HG02840 (cell line): Measurements from ENCODE around the gene CINP.

Experiments
- ATAC-seq: cut with Tn5 transposase; IDR thresholded peaks from one replicate; pipeline ENCODE4 v1.9.1; 2021; ENCODE audit warnings: mild to moderate bottlenecking, moderate library complexity, moderate number of reproducible peaks; ENCODE audit not compliant: unreplicated experiment, low FRiP score

Gene CINP

DNA sequence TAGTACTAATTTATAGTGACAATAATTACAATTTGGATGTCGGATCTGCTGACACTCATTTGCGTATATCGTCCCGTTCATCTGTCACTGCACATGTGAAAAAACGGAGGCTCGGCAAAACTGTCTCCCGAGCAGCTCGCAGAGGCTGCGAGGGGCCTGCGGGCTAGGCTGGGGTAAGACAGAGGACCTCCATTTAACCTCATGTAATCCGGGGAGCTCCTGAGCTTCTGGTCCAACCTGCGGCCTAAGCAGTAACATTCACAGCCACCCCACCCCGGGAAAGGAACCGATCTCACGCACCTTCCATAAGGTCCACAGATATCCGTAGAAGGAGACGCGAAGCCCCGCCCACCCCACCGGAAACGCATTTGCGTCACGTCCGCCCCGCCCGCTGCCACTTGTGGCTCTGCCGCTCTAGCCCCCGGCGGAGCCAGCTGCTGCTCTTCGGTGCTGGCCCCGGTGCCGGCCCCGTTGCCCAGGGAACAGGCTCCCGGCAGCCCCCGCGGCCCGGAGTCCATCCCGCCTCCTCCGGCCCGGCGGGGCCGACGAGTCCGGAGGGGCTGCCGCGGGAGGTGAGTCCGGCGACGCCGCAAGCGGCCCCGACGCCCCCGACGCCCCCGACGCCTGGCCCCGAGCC lies at the start of gene CINP, which contains the start of gene TECPR2:
Gene CINP (minus strand): TSS at position 346 of the 637 bp plus-strand sequence. CDS start 39 bp downstream, at position 307.
Gene TECPR2 (plus strand): TSS at position 397 of the 637 bp plus-strand sequence. CDS start 13,781 bp downstream, outside the sequence.
- peak; percentile 93 for ATAC-seq

- no peak for ATAC-seq
These were observed 46.0 kb upstream of the CINP start for GRCh38 chr14:102408724-102409123.

- no peak for ATAC-seq
These were observed 44.6 kb upstream of the CINP start for GRCh38 chr14:102407258-102407657.

DNA sequence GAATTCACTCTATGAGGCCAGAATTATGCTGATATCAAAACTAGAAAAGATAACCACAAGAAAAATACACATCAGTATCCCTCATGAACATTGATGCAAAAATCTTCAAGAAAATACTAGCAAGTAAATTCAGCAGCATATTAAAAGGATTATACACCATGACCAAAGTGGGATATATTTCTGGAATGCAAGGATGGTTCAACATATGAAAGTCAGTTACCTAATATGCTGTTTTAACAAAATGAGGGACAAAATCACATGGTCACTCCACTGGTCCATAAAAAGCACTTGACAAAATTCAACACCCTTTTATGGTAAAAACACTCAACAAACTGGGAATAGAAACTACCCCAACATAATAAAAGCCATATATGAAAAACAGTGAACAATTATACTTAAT lies 40.3 kb upstream of the CINP start:
- ATAC-seq: no peak

DNA sequence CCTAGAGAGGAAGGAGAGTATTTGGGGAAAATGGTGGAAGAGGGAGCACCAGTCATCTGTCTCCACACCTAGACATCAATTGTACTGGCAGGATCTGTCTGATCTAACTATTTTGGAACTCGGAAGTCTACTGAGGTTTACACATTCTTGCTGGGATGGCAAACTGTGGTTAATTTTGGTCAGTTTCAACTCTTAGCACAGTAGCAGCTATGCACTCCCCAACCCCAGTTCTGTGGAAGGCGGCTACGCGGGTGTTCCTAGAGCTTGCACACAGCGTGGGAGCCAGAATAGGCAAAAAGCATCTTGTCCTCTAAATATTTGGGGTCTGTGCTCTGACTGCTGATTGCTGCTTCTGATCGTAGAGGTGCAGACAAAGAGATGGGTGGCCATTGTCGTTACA lies 33.8 kb upstream of the CINP start:
- ATAC-seq: no peak

DNA sequence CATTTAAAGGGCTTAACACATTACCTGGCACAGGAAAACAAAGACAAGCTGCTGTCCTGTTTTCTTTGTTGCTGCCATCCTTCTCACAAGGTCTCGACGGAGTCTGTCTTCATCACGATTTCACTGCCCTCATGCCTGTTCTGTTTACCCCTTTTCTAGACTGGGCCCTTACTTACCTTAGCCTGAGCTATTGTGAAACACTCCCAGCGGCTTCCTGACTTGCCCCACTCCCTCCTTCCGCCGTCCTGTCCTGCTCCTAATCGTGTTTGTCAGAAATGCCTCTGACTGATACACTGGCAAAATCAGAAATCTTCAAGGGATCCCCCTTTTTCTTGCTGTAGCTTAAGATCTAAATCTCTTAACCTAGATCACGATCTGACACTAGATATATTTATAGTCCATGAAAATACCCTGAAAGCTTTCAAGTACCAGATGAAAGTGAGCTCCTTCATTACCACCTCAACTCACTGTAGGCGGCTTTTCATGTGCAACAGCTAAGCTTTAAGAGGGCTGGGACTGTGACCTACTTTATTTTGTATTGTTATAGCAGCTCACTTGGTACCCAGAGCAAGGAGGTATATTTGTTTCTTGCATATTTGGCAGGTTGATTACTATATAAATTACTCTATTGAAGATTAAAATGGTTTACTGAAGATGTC lies 32.2 kb upstream of the CINP start:
- no peak for ATAC-seq

GRCh38 chr14:102392506-102392905 lies 29.8 kb upstream of the CINP start:
- no peak for ATAC-seq

- ATAC-seq: no peak
These were observed 27.6 kb upstream of the CINP start for GRCh38 chr14:102390064-102390855.

GRCh38 chr14:102389246-102389645 lies 26.6 kb upstream of the CINP start:
- ATAC-seq: no peak

DNA sequence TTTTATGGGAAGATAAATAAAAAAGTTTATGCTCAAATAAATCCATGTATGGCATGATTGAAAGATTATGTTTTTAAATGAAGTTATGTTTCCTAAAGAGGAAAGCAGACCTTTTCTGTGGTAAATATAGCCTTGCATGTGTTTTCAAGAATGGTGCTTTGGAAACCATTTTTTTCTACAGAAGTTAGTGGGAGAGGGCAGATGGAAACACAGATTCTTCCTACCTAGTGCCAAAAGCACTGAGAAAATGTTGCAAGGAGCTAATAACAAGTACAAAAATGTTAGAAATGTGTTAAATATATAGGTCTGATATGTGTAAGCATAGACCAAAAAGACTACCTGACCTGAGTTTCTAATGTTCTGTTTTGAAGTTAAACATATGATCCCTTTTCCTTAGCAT lies 24.4 kb upstream of the CINP start:
- ATAC-seq: no peak

DNA sequence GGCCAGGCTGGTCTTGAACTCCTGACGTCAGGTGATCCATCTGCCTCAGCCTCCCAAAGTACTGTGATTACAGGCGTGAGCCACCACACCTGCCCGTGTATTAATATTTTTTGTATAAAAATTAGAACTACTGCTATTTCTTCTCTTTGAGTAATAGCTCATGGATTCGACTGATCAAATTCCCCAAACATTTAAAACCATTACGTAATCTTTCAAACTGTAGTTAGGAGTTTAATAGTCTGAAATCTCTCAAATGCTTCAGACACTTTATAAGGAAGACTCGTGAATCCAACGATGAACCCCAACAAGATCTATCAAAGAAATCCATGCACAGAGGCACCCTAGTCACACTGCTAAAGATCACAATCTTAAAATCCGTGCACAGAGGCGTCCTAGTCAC lies 16.1 kb upstream of the CINP start:
- no peak for ATAC-seq

DNA sequence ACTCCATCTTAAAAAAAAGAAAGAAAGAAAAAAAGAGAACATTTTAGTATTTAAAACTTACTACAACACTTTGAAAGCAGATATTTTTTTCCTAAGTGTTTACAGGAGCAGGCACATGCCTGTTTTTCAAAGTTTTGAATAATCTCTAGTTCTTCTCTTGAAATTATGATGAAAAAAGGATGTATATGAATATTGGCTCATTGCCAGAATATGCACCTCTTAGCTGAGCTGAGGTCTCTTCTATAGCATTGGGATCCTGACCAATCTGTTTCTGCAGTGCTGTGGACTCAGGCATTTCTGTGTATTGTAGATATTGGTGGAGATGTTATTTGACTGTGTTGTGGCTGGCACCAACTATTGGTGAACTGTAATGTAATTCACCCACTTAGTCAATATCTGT lies 15.0 kb upstream of the CINP start:
- ATAC-seq: no peak

DNA sequence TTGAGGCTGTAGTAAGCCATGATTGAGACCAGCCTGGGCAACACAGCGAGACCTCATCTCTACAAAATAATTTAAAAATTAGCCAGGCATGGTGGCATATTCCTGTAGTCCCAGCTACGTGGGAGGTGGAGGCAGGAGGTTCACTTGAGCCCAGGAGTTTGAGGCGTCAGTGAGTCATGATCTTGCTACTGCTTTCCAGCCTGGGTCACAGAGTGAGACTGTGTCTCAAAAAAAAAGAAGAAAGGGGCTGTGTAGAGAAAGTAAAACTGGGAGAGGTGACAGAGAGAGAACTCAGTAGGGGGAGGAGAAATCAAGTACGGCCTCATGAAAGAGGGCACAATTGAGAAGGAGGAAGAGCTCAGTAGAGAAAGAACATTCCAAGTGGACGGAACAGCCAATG lies 12.4 kb upstream of the CINP start:
- no peak for ATAC-seq

DNA sequence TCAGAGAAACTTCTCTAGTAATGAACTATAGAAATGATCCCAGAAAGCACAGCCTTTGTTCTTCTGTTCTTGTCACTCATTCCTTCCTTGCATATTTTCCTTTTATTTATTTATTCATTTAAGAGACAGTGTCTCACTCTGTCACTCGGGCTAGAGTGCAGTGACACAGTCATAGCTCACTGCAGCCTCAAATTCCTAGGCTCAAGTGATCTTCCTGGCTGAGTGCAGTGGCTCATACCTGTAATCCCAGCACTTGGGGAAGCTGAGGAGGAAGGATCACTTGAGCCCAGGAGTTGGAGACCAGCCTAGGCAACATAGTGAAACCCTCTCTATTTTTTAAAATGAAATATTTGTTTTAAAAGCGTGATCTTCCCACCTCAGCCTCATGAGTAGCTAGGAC lies 11.6 kb upstream of the CINP start:
- no peak for ATAC-seq

DNA sequence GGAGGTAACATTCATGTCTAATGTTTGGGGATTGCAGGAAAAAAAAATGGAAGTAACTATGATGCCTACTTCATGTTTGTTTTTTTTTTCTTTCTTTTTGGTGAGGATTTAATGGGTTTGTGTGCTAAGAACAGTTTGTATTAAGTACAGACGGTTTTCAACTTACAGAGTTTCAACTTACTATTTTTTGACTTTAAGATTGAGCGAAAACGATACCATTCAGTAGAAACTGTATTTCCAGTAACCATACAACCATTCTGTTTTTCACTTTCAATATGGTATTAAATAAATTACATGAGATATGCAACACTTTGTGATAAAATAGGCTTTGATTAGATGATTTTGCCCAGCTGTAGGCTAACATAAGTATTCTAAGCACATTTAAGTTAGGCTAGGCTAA lies 10.4 kb upstream of the CINP start:
- no peak for ATAC-seq

DNA sequence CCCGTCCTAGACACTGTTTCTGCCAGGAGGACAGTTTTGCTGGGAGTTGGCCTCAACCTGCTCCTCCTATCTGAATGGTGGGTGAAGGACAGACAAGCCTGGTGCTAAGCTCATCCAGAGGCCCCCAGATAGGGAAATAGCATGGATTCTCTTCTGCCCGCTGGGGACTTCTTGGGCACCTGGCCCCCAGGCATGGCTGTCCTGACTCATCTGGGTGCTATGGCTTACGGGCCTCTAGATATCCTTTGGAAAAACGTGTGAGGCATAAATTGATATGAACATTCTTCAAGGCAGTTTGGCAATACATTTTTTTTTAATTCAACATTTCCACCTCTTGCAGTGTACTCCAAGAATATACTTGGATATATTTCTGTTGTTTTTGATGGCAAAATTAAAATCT lies 8.7 kb upstream of the CINP start:
- ATAC-seq: no peak

- ATAC-seq: no peak
These were observed 7.7 kb upstream of the CINP start for GRCh38 chr14:102370305-102370809.

- ATAC-seq: peak; percentile 24
These were observed 673 bp upstream of the CINP start for GRCh38 chr14:102363182-102363943.

DNA sequence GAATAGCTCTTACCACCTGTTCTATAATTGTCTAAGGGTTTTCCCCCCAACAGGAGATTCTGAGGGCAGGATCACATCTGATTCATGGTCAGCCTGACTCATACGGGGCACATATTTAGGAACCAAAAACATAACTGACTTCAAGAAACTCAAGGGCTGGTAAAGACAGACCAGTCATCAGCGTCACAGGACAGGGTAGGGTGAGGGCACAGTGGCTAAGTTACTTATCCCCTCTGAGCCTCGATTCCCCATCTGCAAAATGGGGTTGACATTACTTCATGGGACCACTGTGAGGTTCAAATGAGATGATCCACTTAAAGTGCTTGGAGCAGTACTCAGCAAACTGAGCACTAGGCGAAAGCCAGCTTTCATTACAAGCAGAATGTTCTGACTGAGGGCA lies 606 bp downstream of the CINP start:
- no peak for ATAC-seq

DNA sequence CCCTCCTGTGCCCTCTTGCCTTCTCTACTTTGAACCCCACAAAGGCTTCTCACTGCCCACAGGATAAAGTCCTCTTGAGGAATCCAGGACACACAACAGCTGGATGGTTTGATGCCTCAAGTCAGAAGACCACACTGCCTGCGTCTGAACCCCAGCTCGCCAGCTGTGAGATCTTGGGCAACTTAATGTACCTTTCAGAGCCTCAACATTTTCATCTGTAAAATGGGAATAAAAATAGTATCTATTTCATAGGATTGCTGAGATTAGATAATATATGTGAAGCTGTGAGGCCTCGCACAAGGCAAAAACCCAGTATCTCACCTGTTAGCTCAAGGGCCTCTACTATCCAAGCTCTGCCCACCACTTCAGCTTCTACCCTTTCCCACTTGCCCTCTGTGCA lies 2.3 kb downstream of the CINP start:
- no peak for ATAC-seq

DNA sequence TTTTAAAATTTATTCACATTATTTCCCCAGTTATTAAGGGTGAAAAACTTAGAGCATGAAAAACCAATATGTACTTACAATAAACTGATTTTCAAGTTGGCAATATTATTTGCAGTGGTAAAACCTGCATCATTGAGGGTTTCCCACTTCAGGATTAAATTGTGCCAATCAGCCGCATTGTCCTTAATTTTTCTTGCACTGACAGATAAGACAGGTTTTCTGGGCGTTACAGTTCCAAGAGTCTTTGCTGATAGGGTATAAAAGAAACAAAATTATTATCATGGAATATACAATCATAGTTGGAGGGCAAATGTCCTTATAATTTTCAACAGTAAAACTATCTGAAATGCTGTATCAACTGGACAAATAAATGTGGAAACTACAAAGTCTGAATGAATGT lies 3.3 kb downstream of the CINP start:
- ATAC-seq: no peak
